Adrenal gland (tissue), 5 donors: ENCODE measurements around the gene GOLGB1.

Experiments
- CTCF ChIP-seq, 6 experiments: fragments of 450-650 bp in 4 of 6; fragments of 200-600 bp in 2 of 6; sonication (generic) in 1 of 6; IDR thresholded peaks; 1 replicate in 5 of 6; 2 replicates in 1 of 6; pipeline versions ENCODE4 v1.5.1 to v1.8.0; 2016 to 2021; ENCODE audit warnings: antibody characterized with exemption in 6 of 6, mild to moderate bottlenecking in 2 of 6, moderate library complexity in 1 of 6
- POLR2A ChIP-seq, 2 donors: fragments of 450-650 bp; IDR thresholded peaks; one replicate each; pipeline ENCODE4 v1.6.1; 2017; ENCODE audit warnings: antibody characterized with exemption in 2 of 2, mild to moderate bottlenecking in 2 of 2, moderate library complexity in 1 of 2
- donor health status: DM: no; HTN: no; CAD: no.

GRCh38 chr3:121747976-121748375 lies 1.6 kb downstream of the GOLGB1 start:
- TF ChIP-seq CTCF (IDR thresholded peaks at IDR 0.05): no peak
- TF ChIP-seq POLR2A (IDR thresholded peaks at IDR 0.05): no peak
